ENCODE data around the gene ANKRD36. TPM values are rescaled to one million over a fixed set of nuclear protein-coding genes. Genes with fewer than 3 reads are reported as not detected.
"Not testable (repeated sequence)": the region's sequence is repeated elsewhere in the genome, so short reads cannot be mapped to it uniquely, and the experiment has no call there.

The ANKRD36 gene
- total RNA-seq, 2 experiments from 2014 or later = 14.6 to 16.8 TPM

DNA sequence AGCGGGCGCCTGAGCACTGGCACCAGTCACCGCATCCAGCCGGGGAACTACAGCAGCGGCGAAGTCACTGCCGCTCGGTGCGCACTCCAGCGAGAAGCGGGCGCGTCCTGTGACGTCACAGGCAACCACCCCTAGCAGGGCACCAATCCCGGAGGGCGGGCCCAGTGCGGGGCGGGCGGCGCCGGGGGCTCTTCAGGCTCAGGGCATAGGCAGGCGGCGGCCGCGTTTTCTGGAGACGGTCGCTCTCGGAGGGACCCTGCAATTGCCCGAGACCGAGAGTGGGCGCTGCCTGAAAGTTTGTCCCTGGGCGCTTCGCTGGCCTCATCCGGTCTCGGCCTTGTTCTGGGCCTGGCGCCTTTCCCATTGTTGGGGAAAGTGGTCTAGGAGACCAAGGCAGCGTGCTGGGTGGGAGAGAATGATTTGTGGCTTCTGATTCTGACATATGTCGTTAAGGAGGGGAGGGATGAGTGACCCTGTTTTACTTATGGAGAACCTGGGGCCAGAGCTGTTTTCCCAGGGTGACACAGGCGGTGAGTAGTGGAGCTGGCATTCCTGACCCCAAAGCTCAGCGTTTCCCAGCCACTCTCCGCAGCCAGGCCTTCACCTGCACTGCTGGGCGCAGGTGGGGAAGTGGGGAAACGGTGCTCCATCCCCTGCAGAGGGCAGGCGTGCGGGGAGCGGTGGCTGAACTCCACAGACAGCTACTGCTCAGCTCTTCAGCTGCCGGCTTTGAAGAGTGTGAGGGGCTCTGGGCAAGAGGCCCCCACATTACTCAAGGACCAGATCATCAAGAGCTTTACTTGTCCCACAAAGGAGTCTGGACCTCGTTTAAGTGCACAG is 18.0 kb upstream of the ANKRD36 start, which contains the start of gene FAHD2B:
Gene FAHD2B (minus strand): TSS at position 111 of the 840 bp plus-strand sequence. CDS start 3,176 bp downstream, outside the sequence.
- DNase-seq = peak; percentile 82
- H3K9me3 Mint-ChIP-seq, H3K36me3 Mint-ChIP-seq, H3K27me3 Mint-ChIP-seq: not testable (repeated sequence)
- Mint-ChIP-seq H3K4me1 (peaks cover 12% of the 10 kb centered on the region), H3K4me3 (peak within 1 kb of the TSS; percentile 78), H3K27ac (peak within 1 kb of the TSS; percentile 63)

DNA sequence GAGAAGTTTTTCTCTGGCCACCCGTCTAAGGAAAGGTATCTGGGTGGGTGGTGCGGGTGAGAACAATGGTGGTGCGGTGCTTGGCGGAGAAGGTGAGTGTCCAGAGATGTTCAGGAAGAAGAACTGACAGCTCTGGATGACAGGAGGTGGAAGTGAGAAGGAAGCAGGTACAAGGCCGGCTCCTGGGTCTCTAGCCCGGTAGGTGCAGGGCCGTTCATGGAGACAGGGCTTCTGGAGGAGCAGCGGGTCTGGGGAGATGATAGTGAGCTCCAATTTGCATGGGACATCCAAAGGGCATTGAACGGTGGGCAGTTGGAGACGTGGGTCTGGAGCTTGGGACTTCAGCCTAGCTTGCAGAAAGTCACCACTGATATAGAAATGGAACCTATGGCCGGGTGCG is 17.3 kb upstream of the ANKRD36 start:
- H3K27ac Mint-ChIP-seq = no peak overlapping the region

DNA sequence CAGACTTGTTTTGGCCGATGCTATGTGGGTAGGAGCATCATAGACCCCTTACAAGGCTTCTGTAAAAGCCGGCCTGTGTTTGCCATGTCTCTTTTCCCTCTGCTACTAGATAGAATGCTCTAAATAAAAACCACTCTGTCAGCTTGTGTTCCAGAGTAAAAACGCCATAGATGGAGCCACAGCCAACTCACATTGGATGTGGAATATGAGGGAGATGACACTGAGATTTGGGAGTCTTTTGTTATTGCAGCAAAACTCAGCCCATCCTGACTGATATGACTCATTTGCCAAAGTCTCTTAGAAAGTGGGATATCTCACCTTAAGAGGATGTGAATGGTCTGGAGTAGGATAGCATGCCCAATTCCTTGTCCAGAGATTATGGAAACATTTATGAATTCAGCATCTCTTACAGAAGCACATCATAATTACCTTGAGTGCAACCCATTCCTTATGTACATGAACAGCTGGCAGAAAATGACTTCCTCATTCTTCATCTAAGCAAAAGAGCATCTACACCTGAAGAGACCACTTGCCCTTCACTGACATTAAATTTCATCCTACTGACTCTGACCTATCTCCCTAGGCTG is 14.1 kb upstream of the ANKRD36 start:
- not testable (repeated sequence) for H3K4me3 Mint-ChIP-seq, DNase-seq, H3K4me1 Mint-ChIP-seq, H3K27ac Mint-ChIP-seq, H3K27me3 Mint-ChIP-seq, H3K9me3 Mint-ChIP-seq, H3K36me3 Mint-ChIP-seq

More for the DNA sequence above, 17.3 kb upstream of the ANKRD36 start:
- Mint-ChIP-seq H3K4me3 (peak overlapping the region; percentile 78), H3K4me1 (peaks cover 12% of the 10 kb centered on the region), H3K27me3 (peaks cover 7% of the 10 kb centered on the region), H3K36me3 (no peaks in the 10 kb centered on the region), H3K9me3 (no peaks in the 10 kb centered on the region)
- DNase-seq = no peak

DNA sequence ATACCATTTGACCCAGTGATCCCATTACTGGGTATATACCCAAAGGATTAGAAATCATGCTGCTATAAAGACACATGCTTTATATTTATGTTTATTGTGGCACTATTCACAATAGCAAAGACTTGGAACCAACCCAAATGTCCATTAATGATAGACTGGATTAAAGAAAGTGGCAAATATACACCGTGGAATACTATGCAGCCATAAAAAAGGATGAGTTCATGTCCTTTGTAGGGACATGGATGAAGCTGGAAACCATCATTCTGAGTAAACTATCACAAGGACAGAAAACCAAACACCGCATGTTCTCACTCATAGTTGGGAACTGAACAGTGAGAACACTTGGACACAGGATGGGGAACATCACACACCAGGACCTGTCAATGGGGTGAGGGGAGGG is 6.1 kb upstream of the ANKRD36 start:
- peaks cover 13% of the 10 kb centered on the region for H3K27me3 Mint-ChIP-seq
- H3K36me3 Mint-ChIP-seq, H3K4me1 Mint-ChIP-seq, DNase-seq, H3K27ac Mint-ChIP-seq, H3K4me3 Mint-ChIP-seq, H3K9me3 Mint-ChIP-seq: not testable (repeated sequence)

DNA sequence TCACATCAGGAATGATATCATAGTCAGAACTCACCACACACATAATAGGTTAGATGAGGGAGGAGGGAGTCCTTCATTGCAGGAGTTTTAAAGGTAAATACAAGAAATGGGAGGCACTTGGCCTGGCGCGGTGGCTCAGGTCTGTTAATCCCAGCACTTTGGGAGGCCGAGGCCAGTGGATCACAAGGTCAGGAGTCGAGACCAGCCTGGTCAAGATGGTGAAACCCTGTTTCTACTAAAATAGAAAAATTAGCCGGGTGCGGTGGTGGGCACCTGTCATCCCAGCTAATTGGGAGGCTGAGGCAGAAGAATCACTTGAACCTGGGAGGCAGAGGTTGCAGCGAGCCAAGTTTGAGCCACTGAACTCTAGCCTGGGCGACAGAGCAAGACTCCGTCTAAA is 1.7 kb upstream of the ANKRD36 start:
- H3K4me1 Mint-ChIP-seq, DNase-seq, H3K9me3 Mint-ChIP-seq, H3K27me3 Mint-ChIP-seq, H3K27ac Mint-ChIP-seq, H3K4me3 Mint-ChIP-seq, H3K36me3 Mint-ChIP-seq: not testable (repeated sequence)

DNA sequence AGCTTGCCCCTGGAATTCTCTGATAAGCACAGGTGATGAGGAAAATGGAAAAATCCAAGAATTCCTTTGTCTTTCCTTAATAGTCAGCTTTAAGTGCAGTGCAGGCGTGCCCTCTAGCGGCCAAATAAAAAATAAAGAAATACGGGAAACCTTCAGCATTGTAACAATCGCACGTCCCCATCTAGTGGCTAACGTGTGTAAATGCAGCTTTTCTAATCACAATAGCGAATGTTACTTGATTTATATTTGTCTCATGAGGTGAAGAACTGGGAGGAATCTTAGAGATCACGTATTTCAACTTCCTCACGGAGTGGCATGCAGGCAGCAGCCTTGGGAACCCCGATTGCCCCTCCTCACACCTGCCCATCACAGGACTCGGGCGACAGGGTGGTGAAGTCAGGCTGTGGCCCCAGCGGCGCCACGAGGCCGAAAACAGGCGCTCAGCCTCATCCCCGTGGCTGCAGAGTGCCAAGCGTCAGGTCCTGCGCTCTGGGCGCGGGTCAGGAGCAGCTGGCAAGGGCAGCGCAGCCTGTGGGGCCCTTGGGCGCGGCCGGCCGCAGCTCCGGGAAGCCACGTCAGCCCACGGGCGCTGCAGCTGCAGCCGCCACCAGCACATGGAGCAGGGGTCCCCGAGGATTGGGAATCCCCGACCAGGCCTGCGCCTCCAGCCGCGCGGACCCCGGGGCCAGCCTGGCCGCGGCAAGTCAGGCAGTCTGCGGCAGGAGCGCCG is 468 bp upstream of the ANKRD36 start:
- not testable (repeated sequence) for H3K27me3 Mint-ChIP-seq, H3K4me1 Mint-ChIP-seq, H3K9me3 Mint-ChIP-seq, H3K36me3 Mint-ChIP-seq
- Mint-ChIP-seq H3K27ac (peak overlapping the region; percentile 89), H3K4me3 (peak overlapping the region; percentile 82)
- peak; percentile 51 for DNase-seq

DNA sequence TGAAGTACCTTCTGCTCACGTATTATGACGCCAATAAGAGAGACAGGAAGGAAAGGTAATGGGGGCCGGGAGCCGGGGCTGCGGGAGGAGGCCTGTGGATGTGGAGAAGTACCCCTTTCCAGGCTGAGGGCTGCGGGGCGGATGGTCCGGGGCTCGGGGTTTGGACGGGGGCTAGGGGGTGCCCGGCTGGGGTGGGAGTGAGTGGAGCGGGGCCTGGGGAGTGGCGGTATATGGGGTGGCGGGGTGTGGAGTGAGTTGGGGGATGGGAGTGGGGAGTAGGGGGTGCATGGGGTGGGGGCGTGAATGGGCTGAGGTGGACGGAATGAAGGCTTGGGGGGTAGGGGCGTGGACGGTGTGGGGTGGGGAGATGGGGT is 916 bp downstream of the ANKRD36 start:
- H3K27me3 Mint-ChIP-seq, H3K36me3 Mint-ChIP-seq, H3K4me1 Mint-ChIP-seq, H3K9me3 Mint-ChIP-seq: not testable (repeated sequence)
- peak; percentile 7 for DNase-seq
- peak overlapping the region; percentile 98 for H3K4me3 Mint-ChIP-seq
- H3K27ac Mint-ChIP-seq = peak overlapping the region; percentile 93

DNA sequence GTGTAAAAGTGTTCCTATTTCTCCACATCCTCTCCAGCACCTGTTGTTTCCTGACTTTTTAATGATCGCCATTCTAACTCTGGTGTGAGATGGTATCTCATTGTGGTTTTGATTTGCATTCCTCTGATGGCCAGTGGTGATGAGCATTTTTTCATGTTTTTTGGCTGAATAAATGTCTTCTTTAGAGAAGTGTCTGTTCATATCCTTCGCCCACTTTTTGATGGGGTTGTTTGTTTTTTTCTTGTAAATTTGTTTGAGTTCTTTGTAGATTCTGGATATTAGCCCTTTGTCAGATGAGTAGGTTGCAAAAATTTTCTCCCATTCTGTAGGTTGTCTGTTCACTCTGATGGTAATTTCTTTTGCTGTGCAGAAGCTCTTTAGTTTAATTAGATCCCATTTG is 16.1 kb downstream of the ANKRD36 start:
- not testable (repeated sequence) for DNase-seq, H3K4me3 Mint-ChIP-seq, H3K27me3 Mint-ChIP-seq, H3K27ac Mint-ChIP-seq, H3K9me3 Mint-ChIP-seq, H3K4me1 Mint-ChIP-seq
- H3K36me3 Mint-ChIP-seq = peaks cover 32% of the 10 kb centered on the region

DNA sequence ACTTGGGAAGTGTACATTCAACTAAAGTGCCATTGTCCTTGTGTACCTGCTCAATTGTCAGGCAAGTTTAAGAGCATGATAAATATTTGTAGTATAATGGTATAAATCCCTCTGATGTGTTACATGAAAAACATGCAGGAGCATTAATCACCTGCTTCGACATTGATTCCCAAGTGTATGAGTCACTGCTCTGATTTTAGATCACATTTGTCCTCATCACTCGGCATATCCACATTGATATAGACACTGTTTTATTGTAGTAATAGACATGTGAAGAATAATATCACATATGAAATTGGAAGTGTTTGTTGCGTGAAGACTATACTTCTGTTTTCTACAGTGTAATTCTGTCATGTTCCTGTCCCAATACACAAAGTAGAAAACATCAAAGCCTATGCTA is 31.1 kb downstream of the ANKRD36 start:
- H3K27ac Mint-ChIP-seq, H3K36me3 Mint-ChIP-seq, H3K4me3 Mint-ChIP-seq, H3K27me3 Mint-ChIP-seq, DNase-seq, H3K9me3 Mint-ChIP-seq, H3K4me1 Mint-ChIP-seq: not testable (repeated sequence)

DNA sequence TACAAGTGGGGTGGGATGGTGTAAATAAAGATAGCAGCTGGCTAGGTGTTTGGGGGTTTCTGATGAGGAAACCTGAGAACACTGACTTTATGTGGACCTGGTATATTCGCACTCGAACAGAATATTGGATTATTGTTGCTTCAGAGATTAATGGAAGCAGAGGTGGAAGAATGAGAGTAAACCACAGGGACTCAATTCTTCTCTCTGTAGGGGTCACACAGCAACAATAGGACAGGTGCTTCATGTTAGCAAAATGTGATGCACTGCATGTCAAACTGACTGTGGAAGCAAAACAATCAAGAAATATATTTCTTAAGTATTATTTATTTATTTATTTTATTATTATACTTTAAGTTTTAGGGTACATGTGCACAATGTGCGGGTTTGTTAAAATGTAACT is 53.6 kb downstream of the ANKRD36 start:
- Mint-ChIP-seq H3K36me3 (peaks cover 41% of the 10 kb centered on the region), H3K9me3 (peaks cover 16% of the 10 kb centered on the region)
- not testable (repeated sequence) for H3K27me3 Mint-ChIP-seq, H3K4me3 Mint-ChIP-seq, DNase-seq, H3K27ac Mint-ChIP-seq, H3K4me1 Mint-ChIP-seq

DNA sequence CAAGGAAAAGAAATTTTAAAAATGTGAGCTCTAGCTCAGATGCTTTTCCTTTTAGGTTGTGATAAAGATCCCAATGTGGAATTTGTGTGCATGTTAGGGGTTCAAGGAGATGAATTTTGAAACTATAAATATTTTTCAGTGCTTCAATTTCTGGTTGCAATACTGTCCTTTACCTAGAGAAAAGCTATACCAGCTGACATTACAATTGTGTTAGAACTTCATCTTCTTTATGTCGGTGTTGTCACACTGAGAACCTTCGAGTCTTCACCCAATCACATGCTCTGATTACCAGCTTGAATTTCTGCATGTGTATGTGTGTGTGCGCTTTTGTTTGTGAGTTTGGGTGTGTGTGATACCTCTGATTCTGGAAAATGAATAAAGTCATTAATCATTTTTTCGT is 55.0 kb downstream of the ANKRD36 start:
- H3K4me1 Mint-ChIP-seq, H3K27ac Mint-ChIP-seq, H3K27me3 Mint-ChIP-seq, H3K4me3 Mint-ChIP-seq, DNase-seq: not testable (repeated sequence)
- Mint-ChIP-seq H3K9me3 (peaks cover 16% of the 10 kb centered on the region), H3K36me3 (peaks cover 43% of the 10 kb centered on the region)

DNA sequence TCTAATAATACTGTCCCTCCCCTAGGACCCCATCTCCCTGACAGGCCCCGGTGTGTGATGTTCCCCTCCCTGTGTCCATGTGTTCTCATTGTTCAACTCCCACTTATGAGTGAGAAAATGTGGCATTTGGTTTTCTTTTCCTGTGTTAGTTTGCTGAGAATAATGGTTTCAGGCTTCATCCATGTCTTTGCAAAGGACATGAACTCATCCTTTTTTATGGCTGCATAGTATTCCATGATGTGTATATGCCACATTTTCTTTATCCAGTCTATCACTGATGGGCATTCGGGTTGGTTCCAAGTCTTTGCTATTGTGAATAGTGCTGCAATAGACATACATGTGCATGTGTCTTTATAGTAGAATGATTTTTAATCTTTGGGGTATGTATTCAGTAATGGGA is 55.6 kb downstream of the ANKRD36 start:
- H3K27ac Mint-ChIP-seq, H3K4me3 Mint-ChIP-seq, H3K27me3 Mint-ChIP-seq, DNase-seq, H3K4me1 Mint-ChIP-seq: not testable (repeated sequence)
- peaks cover 44% of the 10 kb centered on the region for H3K36me3 Mint-ChIP-seq
- peaks cover 16% of the 10 kb centered on the region for H3K9me3 Mint-ChIP-seq

DNA sequence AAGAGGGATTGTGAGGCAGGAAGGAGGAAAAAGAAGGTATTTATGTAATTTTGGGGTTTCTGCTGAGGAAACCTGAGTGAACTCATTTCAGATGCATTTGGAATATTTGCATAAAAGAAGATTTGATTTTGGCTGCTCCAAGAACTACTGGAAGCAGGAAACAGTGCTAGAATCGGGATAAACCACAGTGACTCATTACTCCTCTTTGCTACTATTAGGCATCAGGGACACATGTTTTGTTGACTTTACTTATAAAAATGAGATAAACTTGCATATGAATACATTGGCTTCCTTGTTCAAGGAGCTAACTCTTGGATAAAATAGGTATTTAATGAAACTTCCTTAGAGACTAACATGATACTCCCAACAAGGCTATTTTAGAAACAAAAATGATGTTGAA is 67.4 kb downstream of the ANKRD36 start:
- H3K4me1 Mint-ChIP-seq, H3K4me3 Mint-ChIP-seq, H3K9me3 Mint-ChIP-seq, H3K27me3 Mint-ChIP-seq, H3K27ac Mint-ChIP-seq, DNase-seq: not testable (repeated sequence)
- H3K36me3 Mint-ChIP-seq = peaks cover 18% of the 10 kb centered on the region

DNA sequence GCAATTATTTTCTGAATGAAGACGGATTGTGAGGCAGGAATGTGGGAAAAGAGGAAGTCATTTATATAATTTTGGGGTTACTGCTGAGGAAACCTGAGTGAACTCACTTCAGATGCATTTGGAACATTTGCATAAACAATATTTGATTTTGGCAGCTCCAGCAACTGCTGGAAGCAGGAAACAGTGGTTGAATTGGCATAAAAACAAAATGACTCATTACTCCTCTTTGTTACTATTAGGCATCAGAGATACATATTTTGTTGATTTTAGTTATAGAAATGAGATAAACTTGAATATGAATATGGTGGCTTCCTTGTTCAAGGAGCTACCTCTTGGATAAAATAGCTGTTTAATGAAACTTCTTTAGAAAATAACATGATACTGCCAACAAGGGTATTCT is 82.4 kb downstream of the ANKRD36 start:
- not testable (repeated sequence) for DNase-seq, H3K27me3 Mint-ChIP-seq, H3K9me3 Mint-ChIP-seq, H3K4me3 Mint-ChIP-seq, H3K4me1 Mint-ChIP-seq, H3K27ac Mint-ChIP-seq
- peaks cover 22% of the 10 kb centered on the region for H3K36me3 Mint-ChIP-seq

DNA sequence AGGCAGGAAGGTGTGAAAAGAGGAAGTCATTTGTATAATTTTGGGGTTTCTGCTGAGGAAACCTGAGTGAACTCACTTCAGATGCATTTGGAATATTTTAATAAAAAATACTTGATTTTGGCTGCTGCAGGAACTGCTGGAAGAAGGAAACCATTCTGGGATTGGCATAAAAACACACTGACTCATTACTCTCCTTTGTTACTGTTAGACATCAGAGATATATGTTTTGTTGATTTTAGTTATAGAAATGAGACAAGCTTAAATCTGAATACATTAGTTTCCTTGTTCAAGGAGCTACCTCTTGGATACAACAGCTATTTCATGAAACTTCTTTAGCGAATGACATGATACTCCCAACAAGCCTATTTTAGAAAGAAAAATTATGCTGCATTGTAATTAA is 84.3 kb downstream of the ANKRD36 start:
- not testable (repeated sequence) for H3K4me3 Mint-ChIP-seq, H3K27ac Mint-ChIP-seq, H3K4me1 Mint-ChIP-seq, H3K9me3 Mint-ChIP-seq, DNase-seq, H3K27me3 Mint-ChIP-seq
- H3K36me3 Mint-ChIP-seq = peaks cover 14% of the 10 kb centered on the region
